Prostate gland (tissue), 2 donors: Measurements from ENCODE around the gene YPEL4. TPM values are rescaled to one million over a fixed set of nuclear protein-coding genes. Genes with fewer than 3 reads are reported as not detected.
"Not testable (repeated sequence)": the region's sequence is repeated elsewhere in the genome, so short reads cannot be mapped to it uniquely, and the experiment has no call there.

Source experiments
- DNase-seq: peaks from one replicate; pipeline ENCODE4 v3.0.0-alpha.2; 2019; ENCODE audit warnings: low spot score
- H3K27ac ChIP-seq, 2 donors: fragments of 200-600 bp; sonication (generic); 2 replicates each; pipeline ENCODE4 v1.5.1; 2017 to 2019
- H3K27me3 ChIP-seq: fragments of 200-600 bp; sonication (generic); replicated peaks from 2 replicates; pipeline ENCODE4 v1.5.1; 2019; ENCODE audit not compliant: insufficient read depth
- H3K36me3 ChIP-seq, 2 donors: fragments of 200-600 bp; sonication (generic); 1 replicate in 1 of 2; 2 replicates in 1 of 2; pipeline versions ENCODE4 v1.5.1 to v1.8.1; 2017 to 2019
- H3K4me1 ChIP-seq: fragments of 200-600 bp; sonication (generic); replicated peaks from 2 replicates; pipeline ENCODE4 v1.5.1; 2019
- H3K4me3 ChIP-seq, 2 donors: fragments of 200-600 bp; sonication (generic); 2 replicates each; pipeline ENCODE4 v1.5.1; 2017 to 2019
- H3K9me3 ChIP-seq: fragments of 200-600 bp; sonication (generic); 2 replicates; pipeline ENCODE4 v1.5.1; 2017
- POLR2A ChIP-seq: fragments of 450-650 bp; IDR thresholded peaks from one replicate; pipeline ENCODE4 v1.6.1; 2016; ENCODE audit warnings: antibody characterized with exemption, mild to moderate bottlenecking
- POLR2AphosphoS5 ChIP-seq: sonication (generic); formaldehyde crosslinking; IDR thresholded peaks from one replicate; pipeline ENCODE4 v1.6.1; 2017; ENCODE audit warnings: antibody characterized with exemption
- WGBS: methylation state at CpG from one replicate; pipeline ENCODE4 v1.1.5; 2018; 5-methylcytosine and 5-hydroxymethylcytosine counted together
- intact Hi-C: fragments of 100-400 bp; cut with DNase I; formaldehyde crosslinking; loops from one replicate; pipeline ENCODE4 v1.14.2; 2022
- total RNA-seq, 2 donors: library from RNA; depleted of rRNA; stranded (reverse); fragments of >200 nt; gene quantifications; one replicate each; pipeline ENCODE4 v1.1.0, GENCODE V29; 2016
- TF ChIP-seq, protein P1 (sequence below), 4 experiments: fragments of 200-600 bp in 2 of 4; fragments of 450-650 bp in 2 of 4; sonication (generic) in 2 of 4; IDR thresholded peaks; 1 replicate in 3 of 4; 2 replicates in 1 of 4; pipeline ENCODE4 v1.5.1; 2016 to 2019; ENCODE audit warnings: antibody characterized with exemption in 4 of 4, mild to moderate bottlenecking in 2 of 4, moderate library complexity in 2 of 4

The YPEL4 gene
- total RNA-seq, 2 donors from 2014 or later, result 0.46 to 3.6 TPM

DNA sequence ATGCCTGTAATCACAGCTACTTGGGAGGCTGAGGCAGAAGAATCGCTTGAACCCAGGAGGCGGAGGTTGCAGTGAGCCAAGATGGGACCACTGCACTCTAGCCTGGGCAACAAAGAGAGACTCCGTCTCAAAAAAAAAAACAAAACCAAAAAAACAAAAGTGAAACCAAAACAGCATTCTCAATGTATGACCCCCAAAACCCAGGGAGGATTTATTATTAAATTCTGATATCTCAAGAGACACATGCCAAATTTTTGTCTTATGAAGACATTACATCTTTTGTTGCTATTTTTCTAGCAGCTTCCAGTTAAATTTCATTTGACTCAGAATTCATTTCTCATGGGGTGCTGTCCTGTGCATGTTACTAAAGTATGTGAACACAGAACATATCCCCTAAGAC is 3.0 kb upstream of the YPEL4 start:
- 81% methylated on average over 3 of the region's 3 CpGs for WGBS
- no peaks in the 10 kb centered on the region for H3K9me3 ChIP-seq
- no peaks in the 10 kb centered on the region for H3K4me1 ChIP-seq
- intact Hi-C loops, result no loop called here
- no peak for DNase-seq
- no peak overlapping the region for H3K4me3 ChIP-seq
- H3K27me3 ChIP-seq, result peaks cover 5% of the 10 kb centered on the region
- H3K36me3 ChIP-seq, result no peaks in the 10 kb centered on the region
- TF ChIP-seq, protein P1, sequence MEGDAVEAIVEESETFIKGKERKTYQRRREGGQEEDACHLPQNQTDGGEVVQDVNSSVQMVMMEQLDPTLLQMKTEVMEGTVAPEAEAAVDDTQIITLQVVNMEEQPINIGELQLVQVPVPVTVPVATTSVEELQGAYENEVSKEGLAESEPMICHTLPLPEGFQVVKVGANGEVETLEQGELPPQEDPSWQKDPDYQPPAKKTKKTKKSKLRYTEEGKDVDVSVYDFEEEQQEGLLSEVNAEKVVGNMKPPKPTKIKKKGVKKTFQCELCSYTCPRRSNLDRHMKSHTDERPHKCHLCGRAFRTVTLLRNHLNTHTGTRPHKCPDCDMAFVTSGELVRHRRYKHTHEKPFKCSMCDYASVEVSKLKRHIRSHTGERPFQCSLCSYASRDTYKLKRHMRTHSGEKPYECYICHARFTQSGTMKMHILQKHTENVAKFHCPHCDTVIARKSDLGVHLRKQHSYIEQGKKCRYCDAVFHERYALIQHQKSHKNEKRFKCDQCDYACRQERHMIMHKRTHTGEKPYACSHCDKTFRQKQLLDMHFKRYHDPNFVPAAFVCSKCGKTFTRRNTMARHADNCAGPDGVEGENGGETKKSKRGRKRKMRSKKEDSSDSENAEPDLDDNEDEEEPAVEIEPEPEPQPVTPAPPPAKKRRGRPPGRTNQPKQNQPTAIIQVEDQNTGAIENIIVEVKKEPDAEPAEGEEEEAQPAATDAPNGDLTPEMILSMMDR (IDR thresholded peaks at IDR 0.05), result no peak
- no peak for TF ChIP-seq POLR2AphosphoS5
- TF ChIP-seq POLR2A, result no peak
- no peak overlapping the region for H3K27ac ChIP-seq

DNA sequence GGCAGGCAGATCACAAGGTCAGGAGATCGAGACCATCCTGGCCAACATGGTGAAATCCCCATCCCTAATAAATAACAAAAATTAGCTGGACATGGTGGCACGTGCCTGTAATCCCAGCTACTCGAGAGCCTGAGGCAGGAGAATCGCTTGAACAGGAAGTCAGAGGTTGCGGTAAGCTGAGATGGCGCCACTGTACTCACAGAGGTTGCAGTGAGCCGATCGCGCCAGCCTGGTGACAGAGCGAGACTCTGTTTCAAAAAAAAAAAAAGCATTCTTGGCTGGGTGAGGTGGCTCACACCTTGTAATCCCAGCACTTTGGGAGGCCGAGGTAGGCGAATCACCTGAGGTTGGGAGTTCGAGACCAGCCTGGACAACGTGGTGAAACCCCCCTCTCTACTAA is 2.5 kb upstream of the YPEL4 start:
- H3K27me3 ChIP-seq, H3K9me3 ChIP-seq, H3K27ac ChIP-seq, DNase-seq, H3K36me3 ChIP-seq, H3K4me1 ChIP-seq, intact Hi-C loops, H3K4me3 ChIP-seq: not testable (repeated sequence)
- 84% methylated on average over 14 of the region's 14 CpGs for WGBS

DNA sequence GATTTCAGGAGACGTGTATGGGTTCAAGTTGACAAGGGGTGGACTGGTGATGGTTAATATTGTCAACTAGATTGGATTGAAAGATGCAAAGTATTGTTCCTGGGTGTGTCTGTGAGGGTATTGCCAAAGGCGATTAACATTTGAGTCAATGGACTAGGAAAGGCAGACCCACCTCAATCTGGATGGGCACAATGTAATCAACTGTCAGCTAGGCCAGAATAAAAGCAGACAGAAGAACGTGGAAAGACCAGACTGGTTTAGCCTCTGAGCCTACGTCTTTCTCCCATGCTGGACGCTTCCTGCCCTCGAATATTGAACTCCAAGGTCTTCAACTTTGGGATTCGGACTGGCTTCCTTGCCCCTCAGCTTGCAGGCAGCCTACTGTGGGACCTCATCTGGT is 1.7 kb upstream of the YPEL4 start:
- DNase-seq, result no peak
- Histone ChIP-seq H3K36me3 (no peaks in the 10 kb centered on the region), H3K27me3 (peaks cover 5% of the 10 kb centered on the region), H3K4me3 (no peak overlapping the region), H3K27ac (no peak overlapping the region), H3K9me3 (no peaks in the 10 kb centered on the region), H3K4me1 (no peaks in the 10 kb centered on the region)
- TF ChIP-seq POLR2A (no peak), POLR2AphosphoS5 (no peak)
- TF ChIP-seq, protein P1 (IDR thresholded peaks at IDR 0.05), result no peak
- 70% methylated on average over 7 of the region's 7 CpGs for WGBS
- intact Hi-C loops, result no loop called here

DNA sequence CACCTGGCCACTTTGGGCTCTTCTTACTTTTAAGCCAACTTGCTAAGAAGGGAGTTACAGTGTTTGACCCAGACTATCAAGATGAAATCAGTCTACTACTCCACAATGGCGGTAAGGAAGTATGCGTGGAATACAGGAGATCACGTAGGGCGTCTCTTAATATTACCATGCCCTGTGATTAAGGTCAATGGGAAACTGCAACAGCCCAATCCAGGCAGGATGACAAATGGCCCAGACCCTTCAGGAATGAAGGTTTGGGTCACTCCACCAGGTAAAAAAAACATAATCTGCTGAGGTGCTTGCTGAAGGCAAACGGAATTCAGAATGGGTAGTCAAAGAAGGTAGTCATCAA is 1.0 kb upstream of the YPEL4 start:
- TF ChIP-seq POLR2AphosphoS5 (no peak), POLR2A (no peak)
- TF ChIP-seq, protein P1 (IDR thresholded peaks at IDR 0.05), result no peak
- DNase-seq, result no peak
- Histone ChIP-seq H3K9me3 (no peaks in the 10 kb centered on the region), H3K4me1 (no peaks in the 10 kb centered on the region), H3K27ac (no peak overlapping the region), H3K4me3 (no peak overlapping the region), H3K36me3 (no peaks in the 10 kb centered on the region), H3K27me3 (peaks cover 5% of the 10 kb centered on the region)
- WGBS, result 52% methylated on average over 5 of the region's 5 CpGs
- intact Hi-C loops, result no loop called here

DNA sequence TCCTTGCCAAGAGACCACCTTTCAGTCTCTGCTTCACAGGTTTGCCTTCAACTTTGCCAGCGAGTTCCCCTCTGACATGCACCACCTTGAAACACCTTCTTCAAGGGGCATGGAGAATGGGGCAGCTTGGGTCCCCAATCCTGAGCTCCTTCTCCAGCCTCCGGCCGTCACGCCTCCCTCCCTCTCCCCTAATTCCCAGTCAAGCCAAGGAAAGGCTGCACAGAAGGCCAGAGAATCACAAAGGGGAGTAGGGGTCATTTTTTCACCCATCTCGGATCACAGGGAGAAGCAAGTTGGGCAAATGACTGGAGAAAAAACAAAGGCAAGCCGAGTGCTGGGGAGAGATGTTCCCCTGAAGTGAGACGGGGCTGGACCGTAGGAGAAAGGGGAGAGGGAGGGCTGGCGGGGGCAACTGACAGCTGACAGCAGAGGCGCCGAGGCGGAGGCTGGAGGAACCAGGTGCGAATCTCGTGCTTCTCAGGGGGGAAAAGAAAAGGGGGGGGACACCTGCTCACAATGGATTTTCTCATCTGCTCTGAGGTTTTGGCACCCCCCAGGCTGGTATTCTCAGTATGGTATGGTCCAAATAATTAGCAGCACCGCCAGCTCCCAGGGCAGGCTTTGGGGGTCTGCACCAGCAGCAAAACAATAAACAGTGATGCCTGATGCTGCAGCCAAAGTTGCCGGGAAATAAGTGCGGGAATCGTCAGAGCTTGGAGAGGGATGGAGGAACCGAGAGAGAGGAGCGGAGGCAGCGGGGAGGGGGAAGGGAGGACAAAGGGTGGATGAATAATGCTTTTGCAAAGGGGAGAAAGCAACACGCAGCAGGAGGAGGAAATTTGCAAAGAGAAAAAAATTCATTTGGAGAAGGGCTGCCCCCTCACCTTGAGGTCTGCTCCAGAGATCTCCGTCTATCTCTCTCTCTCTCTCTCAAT is 644 bp downstream of the YPEL4 start:
- H3K9me3 ChIP-seq, result no peaks in the 10 kb centered on the region
- WGBS, result 1% methylated on average over 23 of the region's 23 CpGs
- peaks cover 8% of the 10 kb centered on the region for H3K4me1 ChIP-seq
- H3K4me3 ChIP-seq, result peak overlapping the region in 1 of 2 donors; percentile 26
- TF ChIP-seq POLR2AphosphoS5 (no peak), POLR2A (no peak)
- TF ChIP-seq, protein P1 (IDR thresholded peaks at IDR 0.05), result no peak
- no peak overlapping the region for H3K27ac ChIP-seq
- peaks cover 5% of the 10 kb centered on the region for H3K27me3 ChIP-seq
- DNase-seq, result no peak
- H3K36me3 ChIP-seq, result no peaks in the 10 kb centered on the region
- intact Hi-C loops, result loop anchor here (10.0 kb wide), 2 partner anchors 154 to 194 kb away; no protein-coding TSS in a partner anchor
